ENCODE results near the gene KCNK10. TPM values are rescaled to one million over a fixed set of nuclear protein-coding genes. Genes with fewer than 3 reads are reported as not detected.

KCNK10 gene
- total RNA-seq, 1 experiment from 2014 or later, result 2.9 TPM

DNA sequence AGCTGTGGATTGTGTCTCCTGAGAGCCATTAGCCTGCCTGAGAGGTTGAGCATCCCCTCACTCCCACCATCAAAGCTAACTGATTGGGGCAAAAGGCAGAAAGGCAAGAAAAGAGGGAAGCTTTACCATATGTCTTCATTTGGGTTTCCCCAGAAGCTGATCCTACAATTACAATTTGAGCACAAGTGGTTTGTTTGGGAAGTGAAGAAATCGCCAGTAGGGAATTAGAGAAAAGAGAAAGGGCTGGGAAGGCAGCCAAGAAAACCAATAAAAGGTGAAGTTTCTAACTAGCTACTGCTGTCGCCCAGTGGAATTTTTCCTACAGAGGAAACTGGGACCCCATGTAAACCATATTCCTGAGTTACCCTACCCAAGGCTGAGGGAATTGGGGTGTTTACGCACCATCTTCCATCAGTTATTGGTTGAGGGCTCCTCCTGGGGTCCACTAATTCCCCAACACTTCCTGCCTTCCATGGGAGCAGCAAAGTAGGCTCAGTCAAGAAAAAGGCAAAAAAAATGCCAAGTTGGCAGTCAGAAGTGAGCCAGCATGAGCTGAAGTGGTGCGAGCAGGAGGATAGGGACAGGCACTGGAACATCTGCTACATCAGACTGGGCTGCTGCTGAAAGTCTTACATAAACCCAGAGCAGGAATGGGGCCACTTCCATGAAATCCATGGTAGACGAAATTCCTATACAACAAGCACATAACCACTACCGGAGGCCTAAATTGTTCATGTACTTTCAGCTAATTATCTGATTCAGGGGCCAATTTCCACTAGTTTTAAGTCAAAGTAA lies 17.3 kb downstream of the KCNK10 start:
- no TSS peak for BruUV-seq (replicated peaks)
- DNase-seq, result no peak
- TF ChIP-seq, protein P1, sequence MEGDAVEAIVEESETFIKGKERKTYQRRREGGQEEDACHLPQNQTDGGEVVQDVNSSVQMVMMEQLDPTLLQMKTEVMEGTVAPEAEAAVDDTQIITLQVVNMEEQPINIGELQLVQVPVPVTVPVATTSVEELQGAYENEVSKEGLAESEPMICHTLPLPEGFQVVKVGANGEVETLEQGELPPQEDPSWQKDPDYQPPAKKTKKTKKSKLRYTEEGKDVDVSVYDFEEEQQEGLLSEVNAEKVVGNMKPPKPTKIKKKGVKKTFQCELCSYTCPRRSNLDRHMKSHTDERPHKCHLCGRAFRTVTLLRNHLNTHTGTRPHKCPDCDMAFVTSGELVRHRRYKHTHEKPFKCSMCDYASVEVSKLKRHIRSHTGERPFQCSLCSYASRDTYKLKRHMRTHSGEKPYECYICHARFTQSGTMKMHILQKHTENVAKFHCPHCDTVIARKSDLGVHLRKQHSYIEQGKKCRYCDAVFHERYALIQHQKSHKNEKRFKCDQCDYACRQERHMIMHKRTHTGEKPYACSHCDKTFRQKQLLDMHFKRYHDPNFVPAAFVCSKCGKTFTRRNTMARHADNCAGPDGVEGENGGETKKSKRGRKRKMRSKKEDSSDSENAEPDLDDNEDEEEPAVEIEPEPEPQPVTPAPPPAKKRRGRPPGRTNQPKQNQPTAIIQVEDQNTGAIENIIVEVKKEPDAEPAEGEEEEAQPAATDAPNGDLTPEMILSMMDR (IDR thresholded peaks at IDR 0.05; ENCODE audit: insufficient read depth in 1 of 2, low read depth in 1 of 2, low read length in 1 of 2, severe bottlenecking in 1 of 2, unreplicated experiment in 1 of 2), result no peak
- H3K36me3 ChIP-seq (ENCODE audit: control insufficient read depth, insufficient read depth, low read length), result no peaks in the 10 kb centered on the region
- Mint-ChIP-seq H3K4me3 (ENCODE audit: unreplicated experiment) (no peak overlapping the region), H3K27me3 (ENCODE audit: insufficient read depth, unreplicated experiment) (no peaks in the 10 kb centered on the region), H3K36me3 (ENCODE audit: insufficient read depth, unreplicated experiment) (no peaks in the 10 kb centered on the region), H3K4me1 (ENCODE audit: low read depth, unreplicated experiment) (no peaks in the 10 kb centered on the region), H3K9me3 (ENCODE audit: unreplicated experiment) (peaks cover 7% of the 10 kb centered on the region), H3K27ac (ENCODE audit: unreplicated experiment) (no peak overlapping the region)
- ChIA-PET CTCF (no interaction called here), POLR2A (no interaction called here)
- H3K4me1 ChIP-seq, result no peaks in the 10 kb centered on the region
- intact Hi-C loops (cut with micrococcal nuclease; ENCODE audit: unreplicated experiment), result no loop called here
- no peaks in the 10 kb centered on the region for H3K9me3 ChIP-seq
- no peak overlapping the region for H3K4me3 ChIP-seq (ENCODE audit: low read depth, low read length)
- no peaks in the 10 kb centered on the region for H3K27me3 ChIP-seq (replicated peaks; ENCODE audit: control insufficient read depth, insufficient read depth, low read length)

DNA sequence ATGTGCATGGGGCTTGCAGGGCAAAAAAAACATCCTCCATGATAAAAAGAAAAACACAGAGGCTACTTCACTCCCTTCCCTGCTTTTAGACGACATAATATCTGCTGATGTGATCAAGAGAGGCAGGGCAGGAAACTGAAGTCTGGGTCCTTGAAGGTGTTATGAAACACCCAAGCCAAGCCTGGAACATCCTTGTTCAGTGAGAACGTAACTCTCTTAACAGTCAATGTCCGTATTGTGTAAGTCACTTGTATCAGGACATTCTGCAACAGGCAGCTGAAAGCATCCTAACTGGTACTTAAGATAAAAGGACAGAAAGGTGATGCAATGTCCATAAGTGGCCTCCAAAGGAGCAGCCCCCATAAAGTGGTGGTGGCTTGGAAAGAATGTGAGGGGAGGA lies 20.0 kb downstream of the KCNK10 start:
- ChIA-PET CTCF (no interaction called here), POLR2A (no interaction called here)
- TF ChIP-seq, protein P1 (IDR thresholded peaks at IDR 0.05; ENCODE audit: insufficient read depth in 1 of 2, low read depth in 1 of 2, low read length in 1 of 2, severe bottlenecking in 1 of 2, unreplicated experiment in 1 of 2), result no peak
- intact Hi-C loops (cut with micrococcal nuclease; ENCODE audit: unreplicated experiment), result no loop called here
- Histone ChIP-seq H3K4me3 (ENCODE audit: low read depth, low read length) (no peak overlapping the region), H3K36me3 (ENCODE audit: control insufficient read depth, insufficient read depth, low read length) (no peaks in the 10 kb centered on the region), H3K27me3 (replicated peaks; ENCODE audit: control insufficient read depth, insufficient read depth, low read length) (no peaks in the 10 kb centered on the region), H3K4me1 (no peaks in the 10 kb centered on the region), H3K9me3 (no peaks in the 10 kb centered on the region)
- no peak for DNase-seq
- Mint-ChIP-seq H3K4me1 (ENCODE audit: low read depth, unreplicated experiment) (no peaks in the 10 kb centered on the region), H3K27ac (ENCODE audit: unreplicated experiment) (no peak overlapping the region), H3K27me3 (ENCODE audit: insufficient read depth, unreplicated experiment) (no peaks in the 10 kb centered on the region), H3K9me3 (ENCODE audit: unreplicated experiment) (peaks cover 7% of the 10 kb centered on the region), H3K36me3 (ENCODE audit: insufficient read depth, unreplicated experiment) (no peaks in the 10 kb centered on the region), H3K4me3 (ENCODE audit: unreplicated experiment) (no peak overlapping the region)
- no TSS peak for BruUV-seq (replicated peaks)

DNA sequence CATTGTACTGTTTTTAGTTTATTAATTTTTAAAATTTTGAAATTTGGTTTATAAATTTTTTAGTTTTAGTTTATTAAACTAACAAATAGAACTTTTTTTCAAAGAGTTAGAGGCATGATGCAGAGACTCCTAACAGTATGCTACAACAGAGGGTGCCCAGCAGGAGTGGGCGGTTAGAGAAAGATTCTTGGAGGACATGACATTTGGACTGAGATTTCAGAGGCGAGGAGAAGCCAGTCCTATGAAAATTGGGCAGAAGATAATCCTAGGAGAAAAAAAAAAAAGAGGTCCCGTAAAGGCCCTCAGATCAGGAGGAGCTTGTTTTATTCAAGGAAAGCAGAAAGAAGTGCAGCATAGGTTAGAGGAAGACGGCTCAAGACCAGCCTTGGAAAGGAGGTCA lies 21.7 kb downstream of the KCNK10 start:
- Mint-ChIP-seq H3K27ac (ENCODE audit: unreplicated experiment) (no peak overlapping the region), H3K9me3 (ENCODE audit: unreplicated experiment) (peaks cover 7% of the 10 kb centered on the region), H3K4me1 (ENCODE audit: low read depth, unreplicated experiment) (no peaks in the 10 kb centered on the region), H3K27me3 (ENCODE audit: insufficient read depth, unreplicated experiment) (no peaks in the 10 kb centered on the region), H3K4me3 (ENCODE audit: unreplicated experiment) (no peak overlapping the region), H3K36me3 (ENCODE audit: insufficient read depth, unreplicated experiment) (no peaks in the 10 kb centered on the region)
- no peak for DNase-seq
- POLR2A ChIA-PET, result no interaction called here
- Histone ChIP-seq H3K4me3 (ENCODE audit: low read depth, low read length) (no peak overlapping the region), H3K27me3 (replicated peaks; ENCODE audit: control insufficient read depth, insufficient read depth, low read length) (no peaks in the 10 kb centered on the region), H3K36me3 (ENCODE audit: control insufficient read depth, insufficient read depth, low read length) (no peaks in the 10 kb centered on the region), H3K9me3 (no peaks in the 10 kb centered on the region), H3K4me1 (no peaks in the 10 kb centered on the region)
- intact Hi-C loops (cut with micrococcal nuclease; ENCODE audit: unreplicated experiment), result no loop called here
- CTCF ChIA-PET, result interaction anchor here (1.2 kb wide), 1 partner anchor 112 kb away, joined by 4 read pairs; no protein-coding TSS in a partner anchor
- BruUV-seq (replicated peaks), result no TSS peak
- TF ChIP-seq, protein P1 (IDR thresholded peaks at IDR 0.05; ENCODE audit: insufficient read depth in 1 of 2, low read depth in 1 of 2, low read length in 1 of 2, severe bottlenecking in 1 of 2, unreplicated experiment in 1 of 2), result no peak

Measured in Caco-2 (cell line).